Osteoblast (primary cell): ENCODE measurements around the gene NBPF1. TPM values are rescaled to one million over a fixed set of nuclear protein-coding genes. Genes with fewer than 3 reads are reported as not detected.
"Not testable (repeated sequence)": the region's sequence is repeated elsewhere in the genome, so short reads cannot be mapped to it uniquely, and the experiment has no call there.

Experiments used
- DNase-seq: peaks from one replicate; pipeline ENCODE4 v3.0.0; 2011; ENCODE audit warnings: low spot score, mixed read lengths; ENCODE audit not compliant: insufficient read length; ENCODE audit errors: missing footprints
- H2AFZ ChIP-seq: 2 replicates; pipeline ENCODE4 v1.6.0; 2011; ENCODE audit warnings: mild to moderate bottlenecking, low read length
- H3K27ac ChIP-seq: 2 replicates; pipeline ENCODE4 v1.5.1; 2011; ENCODE audit warnings: mild to moderate bottlenecking, low read depth, low read length, moderate library complexity
- H3K27me3 ChIP-seq: 2 replicates; pipeline ENCODE4 v1.6.0; 2012; ENCODE audit warnings: mild to moderate bottlenecking, control low read depth, inconsistent platforms, low read length, moderate library complexity; ENCODE audit not compliant: insufficient read depth
- H3K36me3 ChIP-seq: 2 replicates; pipeline ENCODE4 v1.5.1; 2011; ENCODE audit warnings: mild to moderate bottlenecking, low read length, control low read depth, moderate library complexity; ENCODE audit not compliant: insufficient read depth
- H3K4me1 ChIP-seq: 2 replicates; pipeline ENCODE4 v1.5.1; 2011; ENCODE audit warnings: mild to moderate bottlenecking, low read length, control low read depth, moderate library complexity; ENCODE audit not compliant: insufficient read depth
- H3K4me2 ChIP-seq: 2 replicates; pipeline ENCODE4 v1.6.0; 2011; ENCODE audit warnings: mild to moderate bottlenecking, low read length; ENCODE audit not compliant: insufficient read depth
- H3K4me3 ChIP-seq: fragments of 200-600 bp; sonication (generic); 3 replicates; pipeline ENCODE4 v1.5.1; 2012; ENCODE audit warnings: mild to moderate bottlenecking, low read length, inconsistent platforms; ENCODE audit not compliant: insufficient read depth
- H3K79me2 ChIP-seq: 2 replicates; pipeline ENCODE4 v1.6.0; 2012; ENCODE audit warnings: mild to moderate bottlenecking, low read length, control low read depth, inconsistent platforms; ENCODE audit not compliant: insufficient read depth
- H3K9me3 ChIP-seq: 2 replicates; pipeline ENCODE4 v1.5.1; 2011; ENCODE audit warnings: low read depth, low read length, control low read depth
- H4K20me1 ChIP-seq: 2 replicates; pipeline ENCODE4 v1.6.0; 2012; ENCODE audit warnings: mild to moderate bottlenecking, low read length, control low read depth; ENCODE audit not compliant: insufficient read depth
- CTCF ChIP-seq: IDR thresholded peaks from 2 replicates; pipeline ENCODE4 v1.5.1; 2011; ENCODE audit warnings: mild to moderate bottlenecking, low read depth, low read length, moderate library complexity; ENCODE audit errors: extremely low read depth
- total RNA-seq: library from RNA; depleted of rRNA; stranded (reverse); fragments of >200 nt; gene quantifications from 2 replicates; pipeline ENCODE4 v1.2.3, GENCODE V29; 2012

The NBPF1 gene
- total RNA-seq, 1 donor: 54.6 TPM

GRCh38 chr1:16644482-16645270 is 31.3 kb upstream of the NBPF1 start:
- Histone ChIP-seq H3K79me2 (peaks cover 46% of the 10 kb centered on the region), H2AFZ (peak overlapping the region; percentile 92), H3K4me3 (peak overlapping the region; percentile 78), H3K27ac (peak overlapping the region; percentile 76), H3K4me2 (peak overlapping the region; percentile 100), H3K4me1 (peaks cover 20% of the 10 kb centered on the region), H4K20me1 (peaks cover 18% of the 10 kb centered on the region)
- H3K36me3 ChIP-seq, H3K9me3 ChIP-seq, H3K27me3 ChIP-seq: not testable (repeated sequence)
- DNase-seq: peak; percentile 100
- peak; percentile 53 for TF ChIP-seq CTCF

- no peak for TF ChIP-seq CTCF
- H3K4me2 ChIP-seq: peak overlapping the region; percentile 100
- peaks cover 18% of the 10 kb centered on the region for H4K20me1 ChIP-seq
- H3K9me3 ChIP-seq: no peaks in the 10 kb centered on the region
- H2AFZ ChIP-seq: peak overlapping the region; percentile 92
- peaks cover 5% of the 10 kb centered on the region for H3K27me3 ChIP-seq
- H3K36me3 ChIP-seq: no peaks in the 10 kb centered on the region
- H3K27ac ChIP-seq: peak overlapping the region; percentile 76
- H3K79me2 ChIP-seq: peaks cover 51% of the 10 kb centered on the region
- H3K4me1 ChIP-seq: peaks cover 20% of the 10 kb centered on the region
- peak overlapping the region; percentile 78 for H3K4me3 ChIP-seq
- no peak for DNase-seq
These were observed 30.8 kb upstream of the NBPF1 start for GRCh38 chr1:16644193-16644481.

- Histone ChIP-seq H3K79me2 (peaks cover 54% of the 10 kb centered on the region), H4K20me1 (peaks cover 18% of the 10 kb centered on the region), H3K27ac (peak overlapping the region; percentile 76), H2AFZ (peak overlapping the region; percentile 92), H3K4me1 (peaks cover 20% of the 10 kb centered on the region), H3K4me3 (peak overlapping the region; percentile 78), H3K4me2 (peak overlapping the region; percentile 100)
- H3K36me3 ChIP-seq, H3K27me3 ChIP-seq, H3K9me3 ChIP-seq: not testable (repeated sequence)
- DNase-seq: peak; percentile 93
These were observed 30.3 kb upstream of the NBPF1 start for GRCh38 chr1:16643476-16644192.

- not testable (repeated sequence) for H3K36me3 ChIP-seq, H3K4me3 ChIP-seq, H2AFZ ChIP-seq, H3K27me3 ChIP-seq, H3K9me3 ChIP-seq
- DNase-seq: peak; percentile 82
- H3K79me2 ChIP-seq: peaks cover 58% of the 10 kb centered on the region
- H4K20me1 ChIP-seq: peaks cover 20% of the 10 kb centered on the region
- H3K4me2 ChIP-seq: peak overlapping the region; percentile 100
- peaks cover 20% of the 10 kb centered on the region for H3K4me1 ChIP-seq
- H3K27ac ChIP-seq: peak overlapping the region; percentile 25
These were observed 29.6 kb upstream of the NBPF1 start for GRCh38 chr1:16643001-16643411.

GRCh38 chr1:16642025-16642966 is 28.9 kb upstream of the NBPF1 start:
- H3K9me3 ChIP-seq, H2AFZ ChIP-seq, H3K27ac ChIP-seq, H3K4me2 ChIP-seq, H3K4me3 ChIP-seq, H3K27me3 ChIP-seq, H3K36me3 ChIP-seq: not testable (repeated sequence)
- H3K79me2 ChIP-seq: peaks cover 58% of the 10 kb centered on the region
- peaks cover 20% of the 10 kb centered on the region for H4K20me1 ChIP-seq
- peak; percentile 50 for DNase-seq
- H3K4me1 ChIP-seq: peaks cover 20% of the 10 kb centered on the region

GRCh38 chr1:16641159-16641975 is 28.0 kb upstream of the NBPF1 start:
- not testable (repeated sequence) for H3K9me3 ChIP-seq, H3K4me3 ChIP-seq, DNase-seq, H3K36me3 ChIP-seq, H3K4me2 ChIP-seq, H3K27ac ChIP-seq, H3K27me3 ChIP-seq, H2AFZ ChIP-seq
- Histone ChIP-seq H4K20me1 (peaks cover 20% of the 10 kb centered on the region), H3K4me1 (peaks cover 20% of the 10 kb centered on the region), H3K79me2 (peaks cover 65% of the 10 kb centered on the region)
